OCI-LY7 (cell line): Measurements from ENCODE around the gene CTPS1. TPM values are rescaled to one million over a fixed set of nuclear protein-coding genes. Genes with fewer than 3 reads are reported as not detected.

Source experiments
- BruUV-seq: library from RNA; stranded (reverse); fragments of 400-500 nt; replicated peaks from 2 replicates; lab custom pipeline; 2021; lab: Mats Ljungman, UMichigan
- CTCF ChIA-PET: fragments of 300-600 bp; sonication (Branson Sonifier 250); formaldehyde crosslinking; loops from one replicate; lab custom pipeline; 2022; ENCODE audit warnings: antibody characterized with exemption; ENCODE audit not compliant: unreplicated experiment; lab: Charles Lee
- POLR2A ChIA-PET: fragments of 300-600 bp; sonication (Branson Sonifier 250); formaldehyde crosslinking; loops from one replicate; lab custom pipeline; 2022; ENCODE audit warnings: antibody characterized with exemption; lab: Charles Lee
- DNase-seq: peaks from one replicate; pipeline ENCODE4 v3.0.0-alpha.2; 2015; ENCODE audit warnings: low spot score
- H2AFZ ChIP-seq: fragments of 200-600 bp; sonication (generic), shearing (Covaris generic); 2 replicates; pipeline ENCODE4 v1.6.1; 2014; ENCODE audit warnings: mild to moderate bottlenecking, antibody characterized with exemption, low read length, moderate library complexity
- H3K27ac ChIP-seq: fragments of 200-600 bp; sonication (generic); 2 replicates; pipeline ENCODE4 v1.5.1; 2014; ENCODE audit warnings: mixed run types, low read depth, mild to moderate bottlenecking, moderate library complexity, low read length, inconsistent platforms; ENCODE audit not compliant: poor library complexity, severe bottlenecking
- H3K36me3 ChIP-seq: fragments of 200-600 bp; sonication (generic); 2 replicates; pipeline ENCODE4 v1.6.1; 2014; ENCODE audit warnings: mild to moderate bottlenecking, antibody characterized with exemption, low read length, moderate library complexity, mixed read lengths; ENCODE audit not compliant: insufficient read depth
- H3K4me1 ChIP-seq: fragments of 200-600 bp; sonication (generic); 2 replicates; pipeline ENCODE4 v1.5.1; 2014; ENCODE audit warnings: mild to moderate bottlenecking, low read length; ENCODE audit not compliant: insufficient read depth, poor library complexity, severe bottlenecking
- H3K4me2 ChIP-seq: fragments of 200-600 bp; sonication (generic); 2 replicates; pipeline ENCODE4 v1.6.1; 2014; ENCODE audit warnings: mild to moderate bottlenecking, low read length
- H3K4me3 ChIP-seq: fragments of 200-600 bp; sonication (generic); 2 replicates; pipeline ENCODE4 v1.5.1; 2014; ENCODE audit warnings: mild to moderate bottlenecking, low read depth, low read length; ENCODE audit not compliant: poor library complexity, severe bottlenecking
- H3K79me2 ChIP-seq: fragments of 200-600 bp; sonication (generic); 2 replicates; pipeline ENCODE4 v1.6.1; 2016; ENCODE audit warnings: low read depth, mild to moderate bottlenecking, low read length, moderate library complexity, mixed read lengths; ENCODE audit not compliant: insufficient read depth
- H3K9me2 ChIP-seq: fragments of 200-600 bp; sonication (generic); 2 replicates; pipeline ENCODE4 v1.6.1; 2016; ENCODE audit warnings: mild to moderate bottlenecking, low read length, mixed read lengths; ENCODE audit not compliant: insufficient read depth
- H3K9me3 ChIP-seq: fragments of 200-600 bp; sonication (generic); 2 replicates; pipeline ENCODE4 v1.6.1; 2014; ENCODE audit warnings: mild to moderate bottlenecking, mixed run types, low read length, mixed read lengths
- H4K20me1 ChIP-seq: fragments of 200-600 bp; sonication (generic); 2 replicates; pipeline ENCODE4 v1.6.1; 2014; ENCODE audit warnings: mild to moderate bottlenecking, antibody characterized with exemption, low read length, moderate library complexity, mixed read lengths; ENCODE audit not compliant: insufficient read depth
- CTCF ChIP-seq: fragments of 200-600 bp; sonication (generic); conservative IDR thresholded peaks from 2 replicates; pipeline ENCODE4 v1.5.1; 2014; ENCODE audit warnings: mild to moderate bottlenecking, antibody characterized with exemption, low read length, moderate library complexity, mixed read lengths
- EZH2phosphoT487 ChIP-seq: fragments of 200-600 bp; sonication (generic); IDR thresholded peaks from 2 replicates; pipeline ENCODE4 v1.6.1; 2018; ENCODE audit warnings: low read depth, borderline replicate concordance, mild to moderate bottlenecking, mixed run types, antibody characterized with exemption, low read length, moderate library complexity, mixed read lengths
- intact Hi-C: fragments of 100-400 bp; cut with micrococcal nuclease; formaldehyde crosslinking; loops from one replicate; pipeline ENCODE4 v1.10.0; 2022; ENCODE audit not compliant: unreplicated experiment
- total RNA-seq, 2 experiments: library from RNA; depleted of rRNA in 1 of 2; stranded (reverse); fragments of >200 nt in 1 of 2; shearing (Covaris generic) in 1 of 2; gene quantifications; 2 replicates each; pipeline ENCODE4 v1.2.3, GENCODE V29; 2014 to 2022

CTPS1 gene
- total RNA-seq, 2 experiments from 2014 or later: 58.9 to 117 TPM

GRCh38 chr1:40954626-40955025, 24.9 kb upstream of the CTPS1 start:
- no peak overlapping the region for H3K27ac ChIP-seq
- H2AFZ ChIP-seq: no peak overlapping the region
- no TSS peak for BruUV-seq
- TF ChIP-seq EZH2phosphoT487 (no peak), CTCF (no peak)
- POLR2A ChIA-PET: no interaction called here
- no peaks in the 10 kb centered on the region; the same call in 1 of the 2 replicates for H4K20me1 ChIP-seq
- H3K4me3 ChIP-seq: no peak overlapping the region
- no peak overlapping the region for H3K4me2 ChIP-seq
- H3K36me3 ChIP-seq: no peaks in the 10 kb centered on the region
- intact Hi-C loops: loop anchor here (5.0 kb wide), 1 partner anchor 342 kb away; no protein-coding TSS in a partner anchor
- DNase-seq: no peak
- H3K79me2 ChIP-seq: no peaks in the 10 kb centered on the region
- H3K4me1 ChIP-seq: no peaks in the 10 kb centered on the region
- H3K9me2 ChIP-seq: no peaks in the 10 kb centered on the region
- H3K9me3 ChIP-seq: no peaks in the 10 kb centered on the region
- CTCF ChIA-PET: no interaction called here

GRCh38 chr1:40955266-40955665, 24.2 kb upstream of the CTPS1 start:
- CTCF ChIA-PET: no interaction called here
- Histone ChIP-seq H3K79me2 (no peaks in the 10 kb centered on the region), H3K4me1 (no peaks in the 10 kb centered on the region), H3K9me3 (no peaks in the 10 kb centered on the region), H2AFZ (no peak overlapping the region), H3K27ac (no peak overlapping the region), H3K36me3 (no peaks in the 10 kb centered on the region), H3K4me2 (no peak overlapping the region), H4K20me1 (no peaks in the 10 kb centered on the region; the same call in 1 of the 2 replicates), H3K4me3 (no peak overlapping the region), H3K9me2 (no peaks in the 10 kb centered on the region)
- intact Hi-C loops: no loop called here
- POLR2A ChIA-PET: no interaction called here
- DNase-seq: no peak
- BruUV-seq: no TSS peak
- TF ChIP-seq EZH2phosphoT487 (no peak), CTCF (no peak)

- Histone ChIP-seq H3K9me3 (no peaks in the 10 kb centered on the region), H3K79me2 (no peaks in the 10 kb centered on the region), H4K20me1 (no peaks in the 10 kb centered on the region; the same call in 1 of the 2 replicates), H3K36me3 (no peaks in the 10 kb centered on the region), H3K9me2 (no peaks in the 10 kb centered on the region), H3K27ac (no peak overlapping the region), H3K4me3 (no peak overlapping the region), H3K4me2 (no peak overlapping the region), H2AFZ (no peak overlapping the region), H3K4me1 (no peaks in the 10 kb centered on the region)
- TF ChIP-seq CTCF (no peak), EZH2phosphoT487 (no peak)
- intact Hi-C loops: no loop called here
- no peak for DNase-seq
- BruUV-seq: no TSS peak
- POLR2A ChIA-PET: interaction anchor here (1.0 kb wide), 1 partner anchor 307 kb away, joined by 4 read pairs; no protein-coding TSS in a partner anchor
- CTCF ChIA-PET: no interaction called here
These were observed 23.1 kb upstream of the CTPS1 start for GRCh38 chr1:40956407-40956806.
